ENCODE data around the gene LRPAP1.

Gene LRPAP1

DNA sequence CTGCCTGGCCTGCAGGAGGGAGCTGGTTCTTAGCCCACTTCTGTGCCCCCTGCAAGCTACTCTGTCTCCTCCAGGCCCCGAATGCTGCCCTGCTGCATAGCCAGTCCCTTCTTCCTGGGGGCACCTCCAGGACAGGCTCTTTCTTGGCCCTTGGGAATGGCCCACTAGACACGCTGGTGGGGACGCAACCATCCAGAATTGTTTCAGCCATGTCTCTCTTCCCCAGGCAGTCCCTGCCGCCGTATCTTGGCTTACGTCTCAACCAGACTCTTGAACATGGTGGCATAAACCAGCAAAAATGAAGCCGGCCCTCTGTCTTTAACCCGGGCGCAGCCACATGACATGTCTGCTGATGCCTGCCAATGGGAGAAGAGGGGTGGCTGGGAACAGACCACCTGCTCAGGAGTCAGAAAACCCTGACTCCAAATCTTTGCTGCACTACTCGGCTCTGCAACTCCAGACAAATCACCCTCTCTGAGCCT, 9.0 kb downstream of the LRPAP1 start:
- H3K4me3 ChIP-seq (replicated peaks; ENCODE audit: low read depth, low read length) = no peak overlapping the region
- DNase-seq (ENCODE audit: low read depth) = no peak
- TF ChIP-seq, protein P1, sequence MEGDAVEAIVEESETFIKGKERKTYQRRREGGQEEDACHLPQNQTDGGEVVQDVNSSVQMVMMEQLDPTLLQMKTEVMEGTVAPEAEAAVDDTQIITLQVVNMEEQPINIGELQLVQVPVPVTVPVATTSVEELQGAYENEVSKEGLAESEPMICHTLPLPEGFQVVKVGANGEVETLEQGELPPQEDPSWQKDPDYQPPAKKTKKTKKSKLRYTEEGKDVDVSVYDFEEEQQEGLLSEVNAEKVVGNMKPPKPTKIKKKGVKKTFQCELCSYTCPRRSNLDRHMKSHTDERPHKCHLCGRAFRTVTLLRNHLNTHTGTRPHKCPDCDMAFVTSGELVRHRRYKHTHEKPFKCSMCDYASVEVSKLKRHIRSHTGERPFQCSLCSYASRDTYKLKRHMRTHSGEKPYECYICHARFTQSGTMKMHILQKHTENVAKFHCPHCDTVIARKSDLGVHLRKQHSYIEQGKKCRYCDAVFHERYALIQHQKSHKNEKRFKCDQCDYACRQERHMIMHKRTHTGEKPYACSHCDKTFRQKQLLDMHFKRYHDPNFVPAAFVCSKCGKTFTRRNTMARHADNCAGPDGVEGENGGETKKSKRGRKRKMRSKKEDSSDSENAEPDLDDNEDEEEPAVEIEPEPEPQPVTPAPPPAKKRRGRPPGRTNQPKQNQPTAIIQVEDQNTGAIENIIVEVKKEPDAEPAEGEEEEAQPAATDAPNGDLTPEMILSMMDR (IDR thresholded peaks at IDR 0.05; ENCODE audit: low read length, missing control alignments) = no peak

DNA sequence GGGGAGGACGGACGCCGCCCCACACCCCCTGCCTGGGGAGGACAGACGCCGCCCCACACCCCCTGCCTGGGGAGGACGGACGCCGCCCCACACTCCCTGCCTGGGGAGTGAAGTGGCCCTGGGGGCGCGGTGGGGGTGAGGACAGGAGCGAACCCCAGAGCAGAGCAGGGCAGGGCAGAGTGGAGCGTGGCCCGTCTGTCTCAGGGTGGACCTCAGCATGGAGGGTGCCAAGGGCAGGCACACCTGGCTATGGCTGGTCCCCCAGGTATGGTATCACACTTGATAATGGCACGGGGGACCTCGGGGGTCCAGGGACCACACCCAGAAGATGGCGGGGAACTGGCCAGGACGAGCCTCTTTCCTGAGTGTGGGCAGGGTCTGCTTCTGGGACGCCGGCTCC, 9.6 kb downstream of the LRPAP1 start:
- DNase-seq (ENCODE audit: low read depth) = no peak
- TF ChIP-seq, protein P1 (IDR thresholded peaks at IDR 0.05; ENCODE audit: low read length, missing control alignments) = no peak

DNA sequence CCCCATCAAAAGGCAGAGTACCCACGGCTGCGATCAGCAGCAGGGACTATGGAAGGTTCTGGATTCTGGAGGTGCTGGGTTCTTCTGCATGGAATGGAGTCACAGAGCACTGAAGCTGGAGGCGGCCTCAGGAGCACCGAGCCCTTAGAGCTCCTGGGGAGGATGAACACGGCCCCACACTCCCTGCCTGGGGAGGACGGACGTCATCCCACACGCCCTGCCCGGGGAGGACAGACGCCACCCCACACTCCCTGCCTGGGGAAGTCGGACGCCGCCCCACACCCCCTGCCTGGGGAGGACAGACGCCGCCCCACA, 9.9 kb downstream of the LRPAP1 start:
- TF ChIP-seq, protein P1 (IDR thresholded peaks at IDR 0.05; ENCODE audit: low read length, missing control alignments) = no peak
- no peak for DNase-seq (ENCODE audit: low read depth)
- no peak overlapping the region for H3K4me3 ChIP-seq (replicated peaks; ENCODE audit: low read depth, low read length)

More for the DNA sequence above, 9.6 kb downstream of the LRPAP1 start:
- no peak overlapping the region for H3K4me3 ChIP-seq (replicated peaks; ENCODE audit: low read depth, low read length)

DNA sequence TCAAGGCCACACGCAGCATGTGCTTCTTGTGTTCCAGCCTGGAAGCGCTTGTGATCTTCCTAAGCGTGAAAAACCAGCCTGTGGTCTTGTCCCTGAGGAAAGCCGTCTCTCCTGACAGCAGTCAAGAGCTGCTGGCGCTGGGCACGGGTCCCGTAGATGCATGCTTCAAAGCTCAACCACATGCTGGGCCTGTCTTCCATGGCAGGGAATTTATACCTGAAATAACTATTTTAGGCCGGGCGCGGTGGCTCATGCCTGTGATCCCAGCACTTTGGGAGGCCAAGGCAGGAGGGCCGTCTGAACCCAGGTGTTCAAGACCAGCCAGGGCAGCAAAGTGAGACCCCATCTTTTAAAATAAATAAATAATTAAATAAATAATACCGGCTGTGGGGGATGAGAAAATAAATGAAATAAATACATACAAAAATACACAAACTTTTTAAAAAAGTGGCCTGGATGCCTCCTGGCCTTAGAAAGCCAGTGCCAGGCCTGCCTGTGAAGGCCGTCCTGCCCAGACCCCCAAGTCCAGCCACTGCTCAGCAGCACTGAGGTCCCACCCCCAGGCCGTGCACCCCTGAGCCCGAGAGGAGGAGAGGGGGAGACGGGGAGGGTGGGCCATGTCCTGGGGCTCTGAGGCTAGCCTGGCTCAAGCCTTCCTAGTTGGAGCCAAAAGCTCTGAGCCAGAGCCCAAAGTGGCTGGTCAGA, 10.4 kb downstream of the LRPAP1 start:
- no peak overlapping the region for H3K4me3 ChIP-seq (replicated peaks; ENCODE audit: low read depth, low read length)
- DNase-seq (ENCODE audit: low read depth) = no peak
- TF ChIP-seq, protein P1 (IDR thresholded peaks at IDR 0.05; ENCODE audit: low read length, missing control alignments) = no peak

DNA sequence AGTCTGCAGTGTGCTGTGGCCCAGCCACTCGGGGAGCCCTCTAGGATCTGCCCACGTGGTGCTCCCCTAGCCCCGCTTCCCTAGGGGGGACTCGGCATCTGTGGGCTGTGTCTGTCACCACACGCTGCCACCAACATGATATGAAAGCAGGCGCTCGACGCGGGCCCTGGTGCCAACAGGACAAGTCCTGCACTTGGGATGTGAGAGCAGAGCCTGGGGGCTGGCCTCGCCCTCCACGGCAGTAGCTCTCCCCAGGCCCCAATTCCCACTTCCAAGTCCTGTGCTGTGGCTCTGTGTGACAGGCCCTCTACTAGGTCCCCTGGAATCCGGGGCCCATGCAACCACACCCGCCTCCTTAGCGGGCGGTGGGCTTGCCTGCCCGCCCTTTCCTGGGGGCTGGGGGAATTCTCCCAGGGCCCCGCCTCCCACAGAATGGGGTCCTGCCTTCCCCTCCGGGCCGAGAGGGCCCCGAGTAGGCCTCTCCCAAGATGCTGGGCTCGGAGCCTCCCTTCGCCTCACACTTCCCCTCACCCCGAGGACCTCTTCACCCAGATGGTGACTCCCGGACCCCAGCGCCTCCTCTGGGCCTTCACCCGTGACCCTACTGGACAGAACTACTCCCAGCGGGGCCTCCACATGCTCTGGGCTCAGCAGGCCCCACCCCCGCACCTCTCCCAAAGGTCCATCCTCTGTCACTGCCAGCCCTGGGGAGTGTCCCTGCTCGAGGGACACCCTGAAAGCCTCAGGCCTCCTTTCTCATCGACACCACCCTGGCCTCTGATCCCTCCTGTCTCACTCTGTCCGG, 11.2 kb downstream of the LRPAP1 start:
- no peak for DNase-seq (ENCODE audit: low read depth)
- TF ChIP-seq, protein P1 (IDR thresholded peaks at IDR 0.05; ENCODE audit: low read length, missing control alignments) = no peak
- H3K4me3 ChIP-seq (replicated peaks; ENCODE audit: low read depth, low read length) = no peak overlapping the region

DNA sequence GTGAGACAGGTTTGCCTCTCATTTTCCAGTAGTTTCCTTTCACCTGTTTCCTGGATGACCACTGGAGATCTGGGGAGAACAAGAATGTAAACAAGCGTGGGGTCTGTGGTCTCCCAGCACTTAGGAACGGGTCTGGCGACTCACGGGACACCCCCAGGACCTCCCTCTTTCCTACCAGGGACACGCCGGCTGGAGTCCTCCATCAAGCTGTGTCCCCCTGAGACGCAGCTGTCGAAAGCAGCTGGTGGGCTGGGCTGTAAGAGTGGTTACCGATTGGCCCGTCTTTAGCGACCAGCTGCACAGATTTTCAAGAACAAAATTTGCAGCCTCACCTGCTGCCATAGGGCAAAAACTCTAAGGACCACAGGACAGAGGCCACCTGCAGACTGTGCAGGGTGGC, 11.9 kb downstream of the LRPAP1 start:
- no peak for DNase-seq (ENCODE audit: low read depth)
- TF ChIP-seq, protein P1 (IDR thresholded peaks at IDR 0.05; ENCODE audit: low read length, missing control alignments) = no peak
- H3K4me3 ChIP-seq (replicated peaks; ENCODE audit: low read depth, low read length) = no peak overlapping the region
